Fibroblast of villous mesenchyme (primary cell): ENCODE results near the gene RAD51AP1. TPM values are rescaled to one million over a fixed set of nuclear protein-coding genes. Genes with fewer than 3 reads are reported as not detected.
A peak's percentile ranks its signal among the peaks of the same experiment; 100 is the strongest.

Source experiments
- DNase-seq: peaks from one replicate; pipeline ENCODE4 v3.0.0-alpha.2; 2010; ENCODE audit warnings: low read depth
- H3K4me3 ChIP-seq: 2 replicates; pipeline ENCODE4 v1.5.1; 2011; ENCODE audit warnings: low read depth, mild to moderate bottlenecking, low read length
- total RNA-seq: library from RNA; depleted of rRNA; stranded (reverse); fragments of >200 nt; gene quantifications from 2 replicates; pipeline ENCODE4 v1.2.3, GENCODE V29; 2012
- TF ChIP-seq, protein P1 (sequence below): IDR thresholded peaks from 2 replicates; pipeline ENCODE4 v1.5.1; 2012; ENCODE audit warnings: low read depth, mild to moderate bottlenecking, low read length; ENCODE audit not compliant: insufficient read depth

RAD51AP1 gene
- total RNA-seq, 1 donor = 18.1 TPM

DNA sequence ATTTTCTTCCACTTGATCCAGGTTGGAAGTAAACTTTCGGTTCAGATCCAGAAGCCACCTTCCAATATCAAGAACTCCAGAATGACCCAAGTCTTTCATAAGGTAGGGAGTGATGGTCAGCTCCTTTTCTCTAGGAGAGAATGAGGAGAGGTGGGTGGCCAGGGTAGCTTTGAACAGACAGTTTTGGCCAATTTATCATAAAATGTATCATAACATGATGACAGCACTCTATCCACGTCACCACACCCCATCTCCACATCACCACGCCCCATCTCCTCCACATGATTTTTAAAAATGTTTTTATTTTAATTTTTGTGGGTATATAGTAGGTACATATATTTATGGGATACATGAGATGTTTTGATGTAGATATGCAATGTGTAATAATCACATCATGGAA lies 50.2 kb downstream of the RAD51AP1 start:
- no peak for DNase-seq
- no peak overlapping the region for H3K4me3 ChIP-seq
- TF ChIP-seq, protein P1, sequence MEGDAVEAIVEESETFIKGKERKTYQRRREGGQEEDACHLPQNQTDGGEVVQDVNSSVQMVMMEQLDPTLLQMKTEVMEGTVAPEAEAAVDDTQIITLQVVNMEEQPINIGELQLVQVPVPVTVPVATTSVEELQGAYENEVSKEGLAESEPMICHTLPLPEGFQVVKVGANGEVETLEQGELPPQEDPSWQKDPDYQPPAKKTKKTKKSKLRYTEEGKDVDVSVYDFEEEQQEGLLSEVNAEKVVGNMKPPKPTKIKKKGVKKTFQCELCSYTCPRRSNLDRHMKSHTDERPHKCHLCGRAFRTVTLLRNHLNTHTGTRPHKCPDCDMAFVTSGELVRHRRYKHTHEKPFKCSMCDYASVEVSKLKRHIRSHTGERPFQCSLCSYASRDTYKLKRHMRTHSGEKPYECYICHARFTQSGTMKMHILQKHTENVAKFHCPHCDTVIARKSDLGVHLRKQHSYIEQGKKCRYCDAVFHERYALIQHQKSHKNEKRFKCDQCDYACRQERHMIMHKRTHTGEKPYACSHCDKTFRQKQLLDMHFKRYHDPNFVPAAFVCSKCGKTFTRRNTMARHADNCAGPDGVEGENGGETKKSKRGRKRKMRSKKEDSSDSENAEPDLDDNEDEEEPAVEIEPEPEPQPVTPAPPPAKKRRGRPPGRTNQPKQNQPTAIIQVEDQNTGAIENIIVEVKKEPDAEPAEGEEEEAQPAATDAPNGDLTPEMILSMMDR = no peak

DNA sequence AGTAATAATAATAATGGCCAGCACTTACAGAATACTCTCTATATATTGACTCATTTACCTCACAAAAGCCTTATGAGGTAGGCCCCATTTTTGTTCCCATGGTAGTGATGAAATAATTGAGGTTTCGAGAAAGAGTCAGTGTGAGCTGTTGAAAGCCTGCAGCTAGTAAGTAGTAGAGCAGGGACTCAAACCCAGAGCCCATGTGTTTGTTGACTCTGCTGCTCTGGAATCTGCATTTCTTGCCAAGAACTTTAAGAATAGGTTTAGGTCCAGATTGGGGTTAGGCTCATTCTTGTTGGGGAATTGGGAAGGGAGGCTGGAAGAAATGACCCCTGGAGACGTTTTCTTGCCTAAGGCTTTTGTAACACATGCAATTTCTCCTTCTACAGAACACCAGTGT lies 51.3 kb downstream of the RAD51AP1 start:
- H3K4me3 ChIP-seq = no peak overlapping the region
- TF ChIP-seq, protein P1 = no peak
- DNase-seq = no peak

DNA sequence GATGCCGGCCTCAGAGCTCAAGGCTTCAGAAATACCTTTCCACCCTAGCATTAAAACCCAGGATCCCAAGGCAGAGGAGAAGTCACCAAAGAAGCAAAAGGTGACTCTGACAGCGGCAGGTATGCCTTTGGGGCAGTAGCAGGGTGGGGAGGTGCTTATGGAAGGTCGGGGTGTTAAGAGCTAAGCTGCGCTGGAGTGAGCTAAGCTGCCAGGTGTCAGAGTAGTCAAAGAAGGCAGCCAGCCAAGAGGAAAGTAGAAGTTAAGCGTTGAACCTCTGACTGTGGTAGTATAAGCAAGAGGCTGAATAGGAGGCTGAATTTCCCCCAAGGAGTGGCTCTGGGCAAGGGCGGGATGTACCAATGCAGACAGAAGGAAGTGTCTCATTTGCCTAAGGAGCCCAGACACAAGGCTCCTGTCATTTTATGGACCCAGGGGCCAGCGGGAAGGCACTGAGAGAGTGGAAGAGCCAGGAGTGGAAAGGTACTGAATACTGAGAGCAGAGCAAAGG lies 52.5 kb downstream of the RAD51AP1 start:
- DNase-seq = no peak
- TF ChIP-seq, protein P1 = no peak
- no peak overlapping the region for H3K4me3 ChIP-seq

DNA sequence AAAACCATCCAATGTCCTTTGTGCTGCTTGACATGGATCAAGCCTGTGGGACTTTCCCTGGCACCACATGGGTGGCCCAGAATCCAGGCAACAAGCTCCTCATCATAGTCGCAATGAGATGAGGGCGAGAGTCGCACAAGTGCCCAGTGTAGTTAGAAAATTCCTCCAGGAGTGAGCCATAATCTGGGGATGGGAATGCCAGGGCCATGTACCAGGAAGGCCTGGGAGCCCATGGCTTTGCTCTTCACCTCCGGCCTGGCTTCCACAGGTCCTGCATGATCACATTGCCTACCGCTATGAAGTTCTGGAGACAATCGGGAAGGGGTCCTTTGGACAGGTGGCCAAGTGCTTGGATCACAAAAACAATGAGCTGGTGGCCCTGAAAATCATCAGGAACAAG lies 57.2 kb downstream of the RAD51AP1 start:
- no peak for DNase-seq
- TF ChIP-seq, protein P1 = no peak
- H3K4me3 ChIP-seq = no peak overlapping the region

DNA sequence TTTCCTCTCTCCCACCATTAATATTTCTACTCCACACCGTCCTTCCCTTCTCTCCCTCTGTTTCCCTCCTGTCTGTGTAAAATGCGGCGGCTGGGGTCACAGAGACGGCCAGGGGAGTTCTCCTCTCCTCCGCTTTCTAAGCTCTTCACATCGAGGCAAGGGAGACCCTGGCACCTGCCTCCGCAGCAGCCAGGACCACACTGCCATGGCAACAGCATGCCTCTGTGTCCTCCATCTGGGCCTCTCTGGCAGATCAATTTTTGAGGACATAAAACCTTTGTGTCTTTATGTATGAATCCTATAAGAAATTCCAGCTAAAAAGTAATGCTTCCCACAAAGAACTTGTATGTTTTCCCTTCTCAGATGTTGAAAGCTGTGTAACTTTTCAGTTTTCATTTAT lies 64.7 kb downstream of the RAD51AP1 start:
- DNase-seq = no peak
- TF ChIP-seq, protein P1 = no peak
- no peak overlapping the region for H3K4me3 ChIP-seq

DNA sequence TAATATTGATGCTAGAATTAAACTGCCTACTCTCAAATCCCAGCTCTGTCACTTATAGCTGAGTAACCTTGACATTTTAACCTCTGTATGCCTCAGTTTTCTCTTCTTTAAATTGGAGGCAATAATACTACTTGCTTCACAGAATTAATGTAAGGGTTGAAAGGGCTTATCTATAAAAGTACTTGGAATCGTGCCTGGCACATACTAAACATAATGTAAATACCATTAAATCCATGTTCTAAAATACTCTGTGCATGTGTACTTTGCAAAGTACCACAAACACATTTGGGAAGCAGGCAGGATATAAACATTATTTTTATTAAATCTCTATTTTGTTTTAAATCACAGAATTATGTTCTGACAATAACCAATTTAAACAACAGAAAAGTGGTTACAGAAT lies 65.3 kb downstream of the RAD51AP1 start:
- DNase-seq = no peak
- TF ChIP-seq, protein P1 = no peak
- H3K4me3 ChIP-seq = no peak overlapping the region

DNA sequence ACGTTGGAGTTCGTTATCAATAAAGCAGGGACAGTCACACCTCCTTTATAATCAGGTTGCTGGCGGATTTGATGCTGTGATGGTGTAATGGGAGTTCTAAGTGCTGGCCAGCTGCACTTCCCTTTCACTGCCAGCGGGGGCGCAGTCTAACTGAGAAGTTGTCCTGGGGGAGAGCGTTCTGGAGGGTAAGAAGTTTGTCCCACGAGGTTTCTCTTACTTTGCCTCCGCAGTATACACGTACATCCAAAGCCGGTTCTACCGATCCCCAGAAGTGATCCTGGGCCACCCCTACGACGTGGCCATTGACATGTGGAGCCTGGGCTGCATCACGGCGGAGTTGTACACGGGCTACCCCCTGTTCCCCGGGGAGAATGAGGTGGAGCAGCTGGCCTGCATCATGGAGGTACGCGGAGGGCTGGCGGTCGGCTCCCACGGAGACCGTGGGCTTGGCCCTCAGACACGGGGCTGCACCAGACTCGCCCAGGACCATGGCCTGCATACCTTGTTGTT lies 66.0 kb downstream of the RAD51AP1 start:
- peak overlapping the region; percentile 87 for H3K4me3 ChIP-seq
- TF ChIP-seq, protein P1 = peak; percentile 100
- peak; percentile 88 for DNase-seq
